Fibroblast of mammary gland (primary cell): Measurements from ENCODE around the gene FAM20A.

Experiments
- DNase-seq: peaks from one replicate; pipeline ENCODE4 v3.0.0-alpha.2; 2010; ENCODE audit warnings: low read depth
- H3K4me3 ChIP-seq: 2 replicates; pipeline ENCODE4 v1.5.1; 2011; ENCODE audit warnings: low read depth, mild to moderate bottlenecking, low read length, moderate library complexity; ENCODE audit not compliant: control insufficient read depth
- CTCF ChIP-seq: conservative IDR thresholded peaks from 2 replicates; pipeline ENCODE4 v1.5.1; 2011; ENCODE audit warnings: low read depth, low read length, inconsistent platforms; ENCODE audit not compliant: control insufficient read depth, insufficient read depth

FAM20A gene

GRCh38 chr17:68544111-68544915 lies 56.9 kb downstream of the FAM20A start:
- DNase-seq, result no peak
- no peak for TF ChIP-seq CTCF
- no peak overlapping the region for H3K4me3 ChIP-seq

- no peak for TF ChIP-seq CTCF
- no peak overlapping the region for H3K4me3 ChIP-seq
- no peak for DNase-seq
Observed at GRCh38 chr17:68542698-68543463, 58.3 kb downstream of the FAM20A start.

- H3K4me3 ChIP-seq, result no peak overlapping the region
- no peak for DNase-seq
- no peak for TF ChIP-seq CTCF
Observed at GRCh38 chr17:68541816-68542215, 59.4 kb downstream of the FAM20A start.

- TF ChIP-seq CTCF, result no peak
- no peak overlapping the region for H3K4me3 ChIP-seq
- DNase-seq, result no peak
Observed at GRCh38 chr17:68540981-68541380, 60.2 kb downstream of the FAM20A start.

GRCh38 chr17:68539548-68540467 lies 61.4 kb downstream of the FAM20A start:
- DNase-seq, result peak; percentile 53
- no peak overlapping the region for H3K4me3 ChIP-seq
- peak; percentile 44 for TF ChIP-seq CTCF

- H3K4me3 ChIP-seq, result no peak overlapping the region
- TF ChIP-seq CTCF, result no peak
- no peak for DNase-seq
Observed at GRCh38 chr17:68535922-68536321, 65.2 kb downstream of the FAM20A start.
